ENCODE data around the gene SLC39A11. TPM values are rescaled to one million over a fixed set of nuclear protein-coding genes. Genes with fewer than 3 reads are reported as not detected.

Gene SLC39A11
- total RNA-seq, 1 experiment from 2014 or later: 46.4 TPM

DNA sequence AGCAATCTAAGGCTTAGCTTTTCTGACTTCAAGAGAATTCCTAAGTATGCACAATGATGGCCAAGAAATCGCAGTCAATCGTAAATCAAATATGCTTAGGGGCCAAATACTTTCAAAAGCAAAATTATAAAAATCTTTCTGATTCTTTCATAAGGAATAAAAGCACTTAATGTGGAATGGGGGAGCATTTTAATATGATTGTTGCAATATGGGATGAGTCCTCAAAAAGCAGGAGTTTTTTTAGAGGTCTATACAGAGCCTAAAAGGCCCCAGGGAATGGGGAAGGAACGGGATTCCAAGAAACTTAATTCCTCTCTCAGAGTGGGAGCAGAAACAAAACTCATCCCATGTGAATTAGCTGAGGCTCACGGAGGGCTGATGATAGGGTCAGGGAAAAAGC lies 14.7 kb upstream of the SLC39A11 start:
- intact Hi-C loops (cut with micrococcal nuclease): no loop called here
- no peaks in the 10 kb centered on the region for H4K20me1 ChIP-seq (ENCODE audit: insufficient read depth)
- H3K4me2 ChIP-seq (ENCODE audit: low read length): no peak overlapping the region
- no peaks in the 10 kb centered on the region for H3K9me3 ChIP-seq (ENCODE audit: control insufficient read depth in 1 of 2, insufficient read depth in 1 of 2, low read depth in 1 of 2, low read length in 2 of 2)
- DNase-seq (ENCODE audit: low read depth, low spot score) (no peak), ATAC-seq (no peak)
- POLR2A ChIA-PET: no interaction called here
- no peak overlapping the region for H3K4me3 ChIP-seq (replicated peaks in 1 of 2; ENCODE audit: low read depth in 1 of 2, low read length in 2 of 2)
- no peak overlapping the region for H2AFZ ChIP-seq (ENCODE audit: low read depth, low read length, poor library complexity, severe bottlenecking)
- CTCF ChIA-PET: no interaction called here
- no TSS peak for BruUV-seq (replicated peaks)
- TF ChIP-seq EZH2 (IDR thresholded peaks at IDR 0.05): no peak
- no peaks in the 10 kb centered on the region for H3K27me3 ChIP-seq (ENCODE audit: insufficient read depth, low read length)
- no peaks in the 10 kb centered on the region for H3K9me2 ChIP-seq (ENCODE audit: insufficient read depth)
- H3K9ac ChIP-seq (ENCODE audit: low read length): no peak overlapping the region
- H3K36me3 ChIP-seq (ENCODE audit: control insufficient read depth in 1 of 2, insufficient read depth in 2 of 2, low read length in 2 of 2): no peaks in the 10 kb centered on the region
- no peaks in the 10 kb centered on the region for H3K4me1 ChIP-seq (ENCODE audit: control insufficient read depth in 1 of 2, insufficient read depth in 2 of 2, low read length in 2 of 2)
- RAD21 ChIA-PET (ENCODE audit: low non-redundant PET in 1 of 2, low total read pairs in 2 of 2, uncharacterized antibody in 2 of 2, unreplicated experiment in 2 of 2): no interaction called here
- no peaks in the 10 kb centered on the region for H3K79me2 ChIP-seq (ENCODE audit: insufficient read depth, low read length)
- no peak overlapping the region for H3K27ac ChIP-seq (ENCODE audit: low read depth, low read length)

DNA sequence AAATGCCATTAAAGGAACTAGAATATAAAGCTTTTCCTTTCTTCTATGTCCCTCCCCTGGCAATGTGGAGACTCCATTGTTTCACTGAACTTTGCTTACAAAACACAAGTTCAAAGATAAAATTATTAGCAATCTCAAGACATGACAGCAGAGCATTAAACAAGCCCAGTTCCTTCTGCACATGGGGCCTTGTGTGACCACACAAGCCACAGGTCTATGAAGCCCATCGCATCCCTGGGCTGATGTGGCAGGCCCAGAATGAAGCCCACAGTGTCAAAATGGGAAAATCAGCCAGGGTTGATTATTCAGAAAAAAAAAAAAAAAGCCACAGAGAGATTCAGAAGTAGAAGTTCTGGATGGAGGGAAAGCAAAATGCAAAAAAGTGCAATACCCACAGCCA lies 12.9 kb upstream of the SLC39A11 start:
- no peak for ATAC-seq
- Histone ChIP-seq H2AFZ (ENCODE audit: low read depth, low read length, poor library complexity, severe bottlenecking) (no peak overlapping the region), H3K79me2 (ENCODE audit: insufficient read depth, low read length) (no peaks in the 10 kb centered on the region), H3K27ac (ENCODE audit: low read depth, low read length) (no peak overlapping the region), H3K9me3 (ENCODE audit: control insufficient read depth in 1 of 2, insufficient read depth in 1 of 2, low read depth in 1 of 2, low read length in 2 of 2) (no peaks in the 10 kb centered on the region), H3K4me1 (ENCODE audit: control insufficient read depth in 1 of 2, insufficient read depth in 2 of 2, low read length in 2 of 2) (no peaks in the 10 kb centered on the region), H3K9ac (ENCODE audit: low read length) (no peak overlapping the region), H3K4me3 (replicated peaks in 1 of 2; ENCODE audit: low read depth in 1 of 2, low read length in 2 of 2) (no peak overlapping the region), H4K20me1 (ENCODE audit: insufficient read depth) (no peaks in the 10 kb centered on the region), H3K36me3 (ENCODE audit: control insufficient read depth in 1 of 2, insufficient read depth in 2 of 2, low read length in 2 of 2) (no peaks in the 10 kb centered on the region), H3K27me3 (ENCODE audit: insufficient read depth, low read length) (no peaks in the 10 kb centered on the region), H3K9me2 (ENCODE audit: insufficient read depth) (no peaks in the 10 kb centered on the region), H3K4me2 (ENCODE audit: low read length) (no peak overlapping the region)
- ChIA-PET CTCF (no interaction called here), RAD21 (ENCODE audit: low non-redundant PET in 1 of 2, low total read pairs in 2 of 2, uncharacterized antibody in 2 of 2, unreplicated experiment in 2 of 2) (no interaction called here), POLR2A (no interaction called here)
- intact Hi-C loops (cut with micrococcal nuclease): no loop called here
- no peak for DNase-seq (ENCODE audit: low read depth, low spot score)
- no peak for TF ChIP-seq POLR2AphosphoS5 (IDR thresholded peaks at IDR 0.05; ENCODE audit: low read depth, low read length)
- TF ChIP-seq ZFX (IDR thresholded peaks at IDR 0.05): no peak
- no peak for TF ChIP-seq EGR1 (IDR thresholded peaks at IDR 0.05; ENCODE audit: low read depth)
- no peak for TF ChIP-seq FOSL1 (IDR thresholded peaks at IDR 0.05; ENCODE audit: low read depth)
- TF ChIP-seq SIN3A (IDR thresholded peaks at IDR 0.05; ENCODE audit: low read depth): no peak
- no peak for TF ChIP-seq YY1 (IDR thresholded peaks at IDR 0.05; ENCODE audit: extremely low read depth, insufficient replicate concordance, low read depth, low read length)
- no peak for TF ChIP-seq EZH2 (IDR thresholded peaks at IDR 0.05)
- no TSS peak for BruUV-seq (replicated peaks)
